ENCODE results near the gene MYRIP. TPM values are rescaled to one million over a fixed set of nuclear protein-coding genes. Genes with fewer than 3 reads are reported as not detected.

The MYRIP gene
- total RNA-seq, 1 experiment from 2014 or later, result 19.0 TPM

DNA sequence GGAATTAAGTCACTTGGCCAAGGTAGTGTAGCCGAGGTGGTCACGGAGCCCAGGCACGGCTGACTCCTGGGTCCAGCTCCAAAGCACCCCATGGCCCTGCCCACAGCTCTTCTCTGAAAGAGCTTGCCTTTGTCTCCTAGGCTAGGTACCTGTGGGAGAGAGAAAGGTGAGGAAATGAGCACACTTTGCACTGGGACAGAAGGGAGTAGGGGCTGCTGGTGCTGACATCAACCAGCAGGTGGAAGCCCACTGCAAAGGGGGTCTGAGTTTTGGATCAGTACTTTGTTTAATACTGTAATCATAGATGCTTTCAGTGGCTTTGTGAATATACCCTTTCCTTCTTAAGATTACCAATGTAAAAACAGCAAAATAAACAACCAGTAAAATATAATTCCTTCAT, 371.8 kb downstream of the MYRIP start:
- no peaks in the 10 kb centered on the region for H3K9me2 ChIP-seq (replicated peaks; ENCODE audit: insufficient read depth, low read length)
- H3K27ac ChIP-seq (ENCODE audit: low read length), result no peak overlapping the region
- DNase-seq, result no peak
- no peaks in the 10 kb centered on the region for H3K27me3 ChIP-seq (ENCODE audit: low read length)
- H3K79me2 ChIP-seq (ENCODE audit: low read length), result no peaks in the 10 kb centered on the region
- no peak overlapping the region for H3K9ac ChIP-seq (ENCODE audit: low read length)
- no peak overlapping the region for H3K4me3 ChIP-seq (ENCODE audit: low read length)
- no peak overlapping the region for H3K4me2 ChIP-seq (ENCODE audit: low read depth, low read length, poor library complexity, severe bottlenecking)
- no peak overlapping the region for H2AFZ ChIP-seq (ENCODE audit: low read length)
- H3K4me1 ChIP-seq (ENCODE audit: low read length), result no peaks in the 10 kb centered on the region; the same call in 1 of the 2 replicates
- H3K36me3 ChIP-seq (ENCODE audit: insufficient read depth, low read length), result peaks cover 6% of the 10 kb centered on the region; the same call in 1 of the 2 replicates
- H4K20me1 ChIP-seq (ENCODE audit: insufficient read depth, low read depth, low read length), result no peaks in the 10 kb centered on the region
- no peaks in the 10 kb centered on the region for H3K9me3 ChIP-seq (ENCODE audit: low read length)

- H3K4me2 ChIP-seq (ENCODE audit: low read depth, low read length, poor library complexity, severe bottlenecking), result no peak overlapping the region
- no peak overlapping the region for H3K27ac ChIP-seq (ENCODE audit: low read length)
- H3K9ac ChIP-seq (ENCODE audit: low read length), result no peak overlapping the region
- no peak overlapping the region for H3K4me3 ChIP-seq (ENCODE audit: low read length)
- no peaks in the 10 kb centered on the region for H3K27me3 ChIP-seq (ENCODE audit: low read length)
- no peaks in the 10 kb centered on the region for H3K9me3 ChIP-seq (ENCODE audit: low read length)
- no peaks in the 10 kb centered on the region for H3K4me1 ChIP-seq (ENCODE audit: low read length)
- H2AFZ ChIP-seq (ENCODE audit: low read length), result no peak overlapping the region
- peaks cover 6% of the 10 kb centered on the region; the same call in 1 of the 2 replicates for H3K36me3 ChIP-seq (ENCODE audit: insufficient read depth, low read length)
- H4K20me1 ChIP-seq (ENCODE audit: insufficient read depth, low read depth, low read length), result no peaks in the 10 kb centered on the region
- no peaks in the 10 kb centered on the region for H3K9me2 ChIP-seq (replicated peaks; ENCODE audit: insufficient read depth, low read length)
- no peak for DNase-seq
- H3K79me2 ChIP-seq (ENCODE audit: low read length), result no peaks in the 10 kb centered on the region
Measured at GRCh38 chr3:40185029-40185695, 375.8 kb downstream of the MYRIP start.

GRCh38 chr3:40186508-40186907, 377.1 kb downstream of the MYRIP start:
- no peaks in the 10 kb centered on the region for H3K9me3 ChIP-seq (ENCODE audit: low read length)
- H3K27ac ChIP-seq (ENCODE audit: low read length), result no peak overlapping the region
- no peak for DNase-seq
- no peaks in the 10 kb centered on the region for H3K79me2 ChIP-seq (ENCODE audit: low read length)
- H4K20me1 ChIP-seq (ENCODE audit: insufficient read depth, low read depth, low read length), result no peaks in the 10 kb centered on the region
- no peak overlapping the region for H2AFZ ChIP-seq (ENCODE audit: low read length)
- H3K9ac ChIP-seq (ENCODE audit: low read length), result no peak overlapping the region
- H3K36me3 ChIP-seq (ENCODE audit: insufficient read depth, low read length), result peaks cover 6% of the 10 kb centered on the region; the same call in 1 of the 2 replicates
- no peak overlapping the region for H3K4me2 ChIP-seq (ENCODE audit: low read depth, low read length, poor library complexity, severe bottlenecking)
- H3K27me3 ChIP-seq (ENCODE audit: low read length), result no peaks in the 10 kb centered on the region
- no peaks in the 10 kb centered on the region for H3K9me2 ChIP-seq (replicated peaks; ENCODE audit: insufficient read depth, low read length)
- H3K4me1 ChIP-seq (ENCODE audit: low read length), result no peaks in the 10 kb centered on the region
- no peak overlapping the region for H3K4me3 ChIP-seq (ENCODE audit: low read length)

DNA sequence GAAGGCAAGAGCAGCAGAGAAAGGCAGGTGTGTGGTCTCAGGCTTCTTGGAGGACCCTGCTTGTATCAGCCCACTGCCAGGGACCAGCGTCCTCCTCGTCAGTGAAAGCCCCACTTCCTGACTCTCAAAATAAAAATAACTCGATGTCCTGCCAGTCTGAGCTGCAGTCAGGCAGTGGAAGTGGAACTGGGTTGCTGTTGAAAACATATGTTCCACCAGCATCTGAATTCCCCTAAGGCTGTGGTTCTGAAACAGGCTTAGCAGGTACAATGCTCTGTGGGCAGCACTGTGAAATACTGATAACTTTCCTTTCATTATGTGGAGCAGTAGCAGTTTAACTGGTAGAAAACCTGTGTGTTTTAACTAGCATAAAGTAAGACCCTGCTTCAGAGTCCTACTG, 378.5 kb downstream of the MYRIP start:
- Histone ChIP-seq H2AFZ (ENCODE audit: low read length) (no peak overlapping the region), H3K9me2 (replicated peaks; ENCODE audit: insufficient read depth, low read length) (no peaks in the 10 kb centered on the region), H3K27me3 (ENCODE audit: low read length) (no peaks in the 10 kb centered on the region), H3K9me3 (ENCODE audit: low read length) (no peaks in the 10 kb centered on the region), H3K9ac (ENCODE audit: low read length) (no peak overlapping the region), H3K36me3 (ENCODE audit: insufficient read depth, low read length) (peaks cover 6% of the 10 kb centered on the region; the same call in 1 of the 2 replicates), H3K4me2 (ENCODE audit: low read depth, low read length, poor library complexity, severe bottlenecking) (no peak overlapping the region), H3K27ac (ENCODE audit: low read length) (no peak overlapping the region), H3K79me2 (ENCODE audit: low read length) (no peaks in the 10 kb centered on the region), H3K4me3 (ENCODE audit: low read length) (no peak overlapping the region), H3K4me1 (ENCODE audit: low read length) (no peaks in the 10 kb centered on the region), H4K20me1 (ENCODE audit: insufficient read depth, low read depth, low read length) (no peaks in the 10 kb centered on the region)
- no peak for DNase-seq

- no peak overlapping the region for H3K9ac ChIP-seq (ENCODE audit: low read length)
- no peaks in the 10 kb centered on the region for H3K79me2 ChIP-seq (ENCODE audit: low read length)
- H3K27me3 ChIP-seq (ENCODE audit: low read length), result no peaks in the 10 kb centered on the region
- no peak overlapping the region for H2AFZ ChIP-seq (ENCODE audit: low read length)
- no peaks in the 10 kb centered on the region for H3K9me3 ChIP-seq (ENCODE audit: low read length)
- H3K9me2 ChIP-seq (replicated peaks; ENCODE audit: insufficient read depth, low read length), result no peaks in the 10 kb centered on the region
- H4K20me1 ChIP-seq (ENCODE audit: insufficient read depth, low read depth, low read length), result no peaks in the 10 kb centered on the region
- no peak overlapping the region for H3K4me3 ChIP-seq (ENCODE audit: low read length)
- no peak overlapping the region for H3K27ac ChIP-seq (ENCODE audit: low read length)
- H3K4me1 ChIP-seq (ENCODE audit: low read length), result no peaks in the 10 kb centered on the region
- H3K36me3 ChIP-seq (ENCODE audit: insufficient read depth, low read length), result peaks cover 5% of the 10 kb centered on the region; the same call in 1 of the 2 replicates
- H3K4me2 ChIP-seq (ENCODE audit: low read depth, low read length, poor library complexity, severe bottlenecking), result no peak overlapping the region
- no peak for DNase-seq
Measured at GRCh38 chr3:40189118-40189517, 379.7 kb downstream of the MYRIP start.

- Histone ChIP-seq H3K27me3 (ENCODE audit: low read length) (no peaks in the 10 kb centered on the region), H3K9ac (ENCODE audit: low read length) (no peak overlapping the region), H3K9me3 (ENCODE audit: low read length) (no peaks in the 10 kb centered on the region), H3K9me2 (replicated peaks; ENCODE audit: insufficient read depth, low read length) (no peaks in the 10 kb centered on the region), H2AFZ (ENCODE audit: low read length) (no peak overlapping the region), H3K4me3 (ENCODE audit: low read length) (no peak overlapping the region), H3K27ac (ENCODE audit: low read length) (no peak overlapping the region), H4K20me1 (ENCODE audit: insufficient read depth, low read depth, low read length) (no peaks in the 10 kb centered on the region), H3K4me2 (ENCODE audit: low read depth, low read length, poor library complexity, severe bottlenecking) (no peak overlapping the region), H3K36me3 (ENCODE audit: insufficient read depth, low read length) (peaks cover 5% of the 10 kb centered on the region; the same call in 1 of the 2 replicates), H3K4me1 (ENCODE audit: low read length) (no peaks in the 10 kb centered on the region), H3K79me2 (ENCODE audit: low read length) (no peaks in the 10 kb centered on the region)
- no peak for DNase-seq
Measured at GRCh38 chr3:40190056-40190455, 380.6 kb downstream of the MYRIP start.

DNA sequence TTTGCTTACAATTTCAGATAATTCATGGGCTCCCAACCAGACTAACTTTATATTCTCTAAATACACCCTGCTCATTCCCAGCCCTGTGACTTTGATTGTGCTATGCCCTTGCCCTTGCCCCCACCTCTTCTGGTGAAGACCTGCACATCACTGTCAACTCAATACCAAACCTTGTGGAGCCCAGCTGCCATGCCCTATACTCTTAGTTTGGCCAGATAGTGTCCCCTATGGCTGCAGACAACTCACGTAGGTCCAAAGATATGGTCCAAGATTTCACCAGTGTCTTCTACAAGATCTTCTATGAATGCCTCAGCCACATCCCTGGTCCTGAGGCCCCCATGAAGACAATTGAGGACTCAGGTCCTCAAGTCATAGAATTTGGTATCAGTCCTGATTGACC, 381.8 kb downstream of the MYRIP start:
- H3K4me1 ChIP-seq (ENCODE audit: low read length), result no peaks in the 10 kb centered on the region
- DNase-seq, result no peak
- no peak overlapping the region for H2AFZ ChIP-seq (ENCODE audit: low read length)
- no peaks in the 10 kb centered on the region for H3K9me3 ChIP-seq (ENCODE audit: low read length)
- peaks cover 5% of the 10 kb centered on the region; the same call in 1 of the 2 replicates for H3K36me3 ChIP-seq (ENCODE audit: insufficient read depth, low read length)
- H3K4me2 ChIP-seq (ENCODE audit: low read depth, low read length, poor library complexity, severe bottlenecking), result no peak overlapping the region
- no peak overlapping the region for H3K27ac ChIP-seq (ENCODE audit: low read length)
- H3K4me3 ChIP-seq (ENCODE audit: low read length), result no peak overlapping the region
- H3K79me2 ChIP-seq (ENCODE audit: low read length), result peaks cover 2% of the 10 kb centered on the region; the same call in 1 of the 2 replicates
- H3K9ac ChIP-seq (ENCODE audit: low read length), result no peak overlapping the region
- H3K27me3 ChIP-seq (ENCODE audit: low read length), result no peaks in the 10 kb centered on the region
- H3K9me2 ChIP-seq (replicated peaks; ENCODE audit: insufficient read depth, low read length), result no peaks in the 10 kb centered on the region
- H4K20me1 ChIP-seq (ENCODE audit: insufficient read depth, low read depth, low read length), result no peaks in the 10 kb centered on the region

DNA sequence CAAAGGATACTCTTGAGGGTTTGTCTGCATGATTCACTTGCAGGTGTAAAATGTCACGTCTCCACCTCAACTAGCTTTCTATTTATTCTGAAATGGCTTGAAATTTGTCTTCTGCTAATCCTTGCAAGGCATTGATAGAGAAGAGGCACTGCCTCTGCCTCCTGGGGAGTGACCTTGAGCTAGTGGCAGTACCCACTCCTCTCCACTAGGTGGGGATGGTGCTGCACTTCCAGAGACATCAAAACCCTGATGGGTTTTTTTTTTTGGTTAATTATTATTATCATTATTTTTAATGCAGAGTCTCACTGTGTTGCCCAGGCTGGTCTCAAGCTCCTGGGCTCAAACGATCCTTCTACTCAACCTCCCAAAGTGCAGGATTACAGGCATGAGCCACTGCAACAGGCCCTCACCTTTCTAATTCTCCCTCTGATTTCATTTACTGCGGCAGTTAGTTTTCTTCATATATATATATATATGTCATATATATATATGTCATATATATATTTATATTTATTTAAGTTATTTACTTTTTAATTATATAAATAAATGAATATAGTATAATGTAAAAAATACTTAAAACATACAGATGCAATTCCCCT, 382.5 kb downstream of the MYRIP start:
- peaks cover 2% of the 10 kb centered on the region; the same call in 1 of the 2 replicates for H3K79me2 ChIP-seq (ENCODE audit: low read length)
- no peak overlapping the region for H2AFZ ChIP-seq (ENCODE audit: low read length)
- no peaks in the 10 kb centered on the region for H3K4me1 ChIP-seq (ENCODE audit: low read length)
- H3K27ac ChIP-seq (ENCODE audit: low read length), result no peak overlapping the region
- no peaks in the 10 kb centered on the region for H3K9me3 ChIP-seq (ENCODE audit: low read length)
- peak; percentile 89 for DNase-seq
- peaks cover 5% of the 10 kb centered on the region; the same call in 1 of the 2 replicates for H3K36me3 ChIP-seq (ENCODE audit: insufficient read depth, low read length)
- no peaks in the 10 kb centered on the region for H3K9me2 ChIP-seq (replicated peaks; ENCODE audit: insufficient read depth, low read length)
- H3K4me3 ChIP-seq (ENCODE audit: low read length), result no peak overlapping the region
- H4K20me1 ChIP-seq (ENCODE audit: insufficient read depth, low read depth, low read length), result no peaks in the 10 kb centered on the region
- no peak overlapping the region for H3K9ac ChIP-seq (ENCODE audit: low read length)
- no peak overlapping the region for H3K4me2 ChIP-seq (ENCODE audit: low read depth, low read length, poor library complexity, severe bottlenecking)
- H3K27me3 ChIP-seq (ENCODE audit: low read length), result no peaks in the 10 kb centered on the region

Measured in Karpas-422 (cell line).